ENCODE measurements around the gene ACSL6.

The ACSL6 gene

GRCh38 chr5:131979816-131980215, 31.6 kb downstream of the ACSL6 start:
- DNase-seq (ENCODE audit: low spot score): no peak

DNA sequence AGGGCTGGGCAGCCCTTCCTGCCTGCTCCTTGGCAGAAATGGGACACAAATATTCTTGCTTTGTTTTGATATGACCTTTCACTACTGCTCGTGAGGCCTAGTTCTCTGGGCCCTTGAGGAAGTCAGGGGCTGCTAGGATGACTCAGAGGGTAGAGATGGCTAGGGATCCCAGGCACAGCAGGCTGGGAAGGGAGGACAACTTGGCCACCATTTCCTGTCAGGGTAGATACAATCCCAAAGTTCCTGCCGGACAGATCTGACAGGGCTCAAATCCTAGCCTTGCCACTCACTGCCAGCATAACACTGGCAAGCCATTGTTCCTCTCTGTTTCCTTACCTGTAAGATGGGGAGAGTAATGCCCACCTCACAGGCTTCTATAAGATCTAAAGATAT, 34.2 kb downstream of the ACSL6 start:
- DNase-seq (ENCODE audit: low spot score): no peak

GRCh38 chr5:131976414-131977211, 34.8 kb downstream of the ACSL6 start:
- no peak for DNase-seq (ENCODE audit: low spot score)

GRCh38 chr5:131974956-131975726, 36.3 kb downstream of the ACSL6 start:
- DNase-seq (ENCODE audit: low spot score): no peak

DNA sequence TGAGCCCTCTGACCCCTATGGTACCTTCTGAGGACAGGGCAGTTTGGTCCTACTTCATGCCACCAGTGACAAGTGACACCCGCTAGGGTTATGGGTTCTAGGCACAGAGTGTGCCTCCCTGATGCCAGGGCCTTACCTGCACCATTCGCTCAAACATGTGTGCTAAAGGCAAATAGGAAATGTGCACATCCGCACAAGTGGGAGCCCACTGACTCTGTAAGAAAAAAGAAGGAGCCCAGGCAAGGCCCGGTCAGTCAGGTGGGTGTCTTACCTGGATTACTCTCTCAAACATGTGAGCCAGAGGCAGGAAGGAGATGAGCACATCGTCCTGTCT, 36.9 kb downstream of the ACSL6 start:
- no peak for DNase-seq (ENCODE audit: low spot score)

DNA sequence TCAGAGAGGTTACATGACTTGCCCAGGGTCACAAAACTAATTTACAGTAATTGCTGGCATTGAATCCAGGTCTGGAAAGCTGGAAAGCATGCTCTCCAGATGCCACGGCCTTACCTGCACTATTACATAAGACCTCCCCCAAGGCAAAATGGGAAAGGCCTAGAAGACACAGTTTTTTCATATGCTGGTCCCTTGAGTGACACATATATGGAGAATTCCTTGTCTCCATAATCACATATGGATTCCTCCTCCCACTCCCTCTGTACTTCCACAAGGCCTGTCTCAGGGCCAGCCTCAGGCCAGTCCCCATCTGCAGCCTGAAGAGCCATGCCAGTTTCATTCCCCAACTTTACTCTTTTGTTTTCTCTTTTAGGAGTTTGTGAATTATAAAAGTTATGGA, 37.4 kb downstream of the ACSL6 start:
- no peak for DNase-seq (ENCODE audit: low spot score)

GRCh38 chr5:131973089-131973712, 38.3 kb downstream of the ACSL6 start:
- DNase-seq (ENCODE audit: low spot score): no peak

- peak; percentile 28 for DNase-seq (ENCODE audit: low spot score)
Measured at GRCh38 chr5:131968396-131968954, 43.0 kb downstream of the ACSL6 start.

DNA sequence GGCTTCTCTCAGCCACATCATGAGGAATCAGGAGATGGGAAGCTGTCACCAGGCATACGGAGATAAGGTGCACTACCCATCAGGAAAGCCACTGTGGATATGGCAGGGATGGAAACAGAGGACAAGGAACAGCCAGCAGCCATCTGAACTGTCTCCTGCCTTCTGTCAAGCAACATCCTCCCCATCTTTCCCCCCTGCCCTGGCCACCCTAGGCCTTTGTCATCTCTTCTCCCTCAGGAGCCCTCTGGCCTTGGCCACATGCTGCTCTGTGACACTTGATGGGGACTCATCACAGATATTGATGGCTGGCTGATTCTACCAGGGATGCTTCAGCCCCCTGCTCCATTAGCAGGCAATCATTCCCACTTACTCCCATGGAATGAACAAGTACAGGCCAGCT, 44.9 kb downstream of the ACSL6 start:
- DNase-seq (ENCODE audit: low spot score): no peak

- DNase-seq (ENCODE audit: low spot score): no peak
Measured at GRCh38 chr5:131965826-131966415, 45.5 kb downstream of the ACSL6 start.

DNA sequence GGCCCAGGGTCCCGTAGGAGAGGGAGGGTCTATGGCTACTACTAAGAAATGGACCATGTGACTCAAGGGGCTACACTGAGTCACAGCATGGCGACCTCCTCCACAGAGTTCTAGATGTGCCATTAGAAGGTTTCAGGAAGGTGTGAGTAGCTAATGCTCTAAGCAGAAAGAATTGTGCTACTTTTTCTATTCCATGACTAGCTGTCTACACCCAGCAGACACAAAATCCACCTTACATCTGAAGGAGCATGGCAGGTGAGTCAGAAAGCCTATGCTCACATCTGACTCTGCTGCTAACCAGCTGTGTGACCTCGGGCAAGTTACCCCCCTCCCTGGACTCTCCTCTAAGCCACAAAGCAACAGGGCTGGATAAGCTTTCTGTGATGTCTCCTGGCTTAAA, 51.6 kb downstream of the ACSL6 start:
- DNase-seq (ENCODE audit: low spot score): no peak

GRCh38 chr5:131959136-131959535, 52.3 kb downstream of the ACSL6 start:
- DNase-seq (ENCODE audit: low spot score): no peak

DNA sequence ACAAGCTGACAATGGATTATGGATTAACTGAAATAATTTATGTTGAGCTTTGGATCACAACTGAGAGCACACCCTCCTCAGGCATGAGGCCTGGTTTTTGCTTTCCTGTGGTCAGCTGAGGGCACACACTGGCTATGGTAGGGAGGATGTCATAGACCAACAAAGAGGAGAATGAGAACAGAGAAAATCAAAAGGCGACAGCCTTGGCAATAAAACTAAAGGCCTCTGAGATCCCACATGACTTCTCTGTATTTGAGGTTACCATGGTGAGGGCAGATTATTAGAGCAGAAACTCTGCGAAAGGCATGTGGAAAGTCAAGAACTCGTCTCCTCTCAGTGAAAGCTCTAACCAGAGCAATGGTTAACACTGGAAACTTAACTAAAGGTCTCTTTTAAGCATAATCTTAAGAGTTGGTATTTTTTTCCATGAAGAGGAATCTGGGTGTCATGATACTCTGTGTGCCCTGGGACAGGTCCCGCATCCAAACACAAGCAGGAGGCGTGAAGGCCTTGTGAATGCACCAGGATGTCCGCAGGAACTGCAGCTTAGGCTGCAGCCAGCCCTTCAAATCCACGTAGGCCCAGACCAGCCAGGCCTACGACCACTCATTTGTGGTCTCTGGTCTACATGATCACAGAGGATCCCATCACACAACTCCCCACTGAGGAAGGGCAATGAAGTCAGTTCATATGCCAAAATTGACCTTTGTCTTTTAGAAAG, 53.6 kb downstream of the ACSL6 start:
- DNase-seq (ENCODE audit: low spot score): no peak

DNA sequence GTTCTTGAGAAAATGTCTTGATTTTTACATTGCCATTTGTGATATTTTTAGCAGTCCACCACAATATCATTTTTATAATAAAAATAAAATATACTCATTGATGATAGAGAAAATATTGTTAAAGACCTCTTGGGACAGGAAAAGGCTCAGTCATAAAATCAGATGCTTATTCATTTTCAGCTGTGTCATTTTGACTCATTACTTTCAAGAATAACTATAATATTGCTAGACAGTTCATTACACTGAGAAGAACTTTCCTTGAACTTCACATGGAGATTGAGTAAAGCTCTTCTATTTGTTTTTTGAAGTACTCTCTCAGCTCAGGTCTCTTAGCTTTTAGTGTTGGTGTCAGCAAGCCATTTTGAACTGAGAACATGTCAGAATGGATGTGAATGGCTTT, 57.5 kb downstream of the ACSL6 start:
- DNase-seq (ENCODE audit: low spot score): no peak

GRCh38 chr5:131952301-131952857, 59.1 kb downstream of the ACSL6 start:
- DNase-seq (ENCODE audit: low spot score): no peak

DNA sequence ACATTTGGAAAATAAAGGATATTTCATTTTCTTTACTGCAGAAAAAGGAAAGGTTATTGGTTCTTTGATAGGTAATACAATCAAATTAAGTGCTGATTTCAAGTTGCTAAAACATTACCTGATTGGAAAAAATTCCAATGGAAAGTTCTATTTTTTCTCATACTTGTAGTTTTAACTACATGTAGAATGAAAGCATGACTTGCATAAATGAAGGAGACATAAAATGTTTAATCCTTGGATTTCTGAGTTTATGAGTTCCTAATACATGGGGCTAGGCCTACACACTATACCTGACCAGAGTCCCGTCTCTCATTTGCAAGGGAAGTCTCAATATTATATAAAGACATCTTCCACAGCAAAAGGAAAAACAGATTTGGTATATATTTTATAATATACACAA, 60.8 kb downstream of the ACSL6 start:
- no peak for DNase-seq (ENCODE audit: low spot score)

GRCh38 chr5:131947445-131947844, 64.0 kb downstream of the ACSL6 start:
- no peak for DNase-seq (ENCODE audit: low spot score)

DNA sequence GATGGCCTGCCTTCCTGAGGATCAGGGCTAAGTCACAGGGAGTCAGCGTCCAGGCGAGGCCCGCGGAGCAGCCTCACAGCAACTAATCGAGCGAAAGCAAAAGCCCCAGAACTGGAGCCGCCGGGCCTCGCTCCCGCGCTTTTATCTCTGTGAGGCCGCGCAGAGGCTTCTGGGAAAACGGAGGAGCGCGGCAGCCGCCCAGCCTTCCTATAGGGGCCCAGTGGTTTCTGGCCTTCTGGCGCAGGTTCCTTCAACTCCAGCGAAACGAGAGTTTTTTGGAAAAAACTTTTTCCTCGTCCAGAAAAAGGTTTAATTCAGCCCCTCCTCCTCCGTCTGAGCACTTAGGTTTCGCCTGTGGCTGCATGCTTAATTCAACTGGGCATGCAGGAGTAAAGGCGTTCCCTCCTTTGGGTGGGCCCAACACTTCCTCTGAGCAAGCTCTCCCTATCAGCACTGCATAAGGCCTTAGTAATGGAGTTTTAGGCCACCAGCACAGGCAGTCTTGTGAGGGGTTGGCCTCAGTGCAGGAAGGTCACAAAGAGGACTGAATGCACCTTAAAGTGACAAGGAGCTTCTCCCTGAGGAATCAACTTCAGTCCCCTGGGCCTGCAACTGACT, 65.8 kb downstream of the ACSL6 start, which contains the start of gene MEIKIN:
MEIKIN (minus strand) TSS at position 113 of the 618 bp plus-strand sequence. CDS start 158 bp downstream, outside the sequence.
- no peak for DNase-seq (ENCODE audit: low spot score)

GRCh38 chr5:131944702-131945550, 66.5 kb downstream of the ACSL6 start:
- no peak for DNase-seq (ENCODE audit: low spot score)

DNA sequence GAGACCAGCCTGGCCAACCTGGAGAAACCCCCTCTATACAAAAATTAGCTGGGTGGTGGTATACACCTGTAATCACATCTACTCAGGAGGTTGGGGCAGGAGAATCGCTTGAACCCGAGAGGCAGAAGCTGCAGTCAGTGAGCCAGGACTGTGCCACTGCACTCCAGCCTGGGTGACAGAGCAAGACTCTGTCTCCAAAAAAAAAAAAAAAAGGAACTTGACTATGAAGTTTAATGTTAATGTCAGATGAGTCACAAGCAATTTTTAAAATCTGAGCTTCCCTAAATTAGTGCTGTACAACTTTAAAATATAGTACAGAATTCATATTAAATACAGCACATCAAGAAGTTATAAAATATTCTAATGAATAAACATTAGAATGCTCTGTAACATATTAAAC, 67.5 kb downstream of the ACSL6 start:
- no peak for DNase-seq (ENCODE audit: low spot score)

Measured in AG08395 (cell line).